K562 (cell line): ENCODE measurements around the gene AZU1. TPM values are rescaled to one million over a fixed set of nuclear protein-coding genes. Genes with fewer than 3 reads are reported as not detected.

Experiments
- ARID3A ChIP-seq: IDR thresholded peaks from 2 replicates; pipeline ENCODE4 v1.6.1; 2012; ENCODE audit warnings: low read depth, low read length, improper control_type of control experiment, borderline replicate concordance
- CBFB ChIP-seq: sonication (generic); formaldehyde crosslinking; IDR thresholded peaks from 2 replicates; pipeline ENCODE4 v1.4.0; 2020; ENCODE audit warnings: mild to moderate bottlenecking, missing genetic modification reagents
- CHD1 ChIP-seq: fragments of 200-600 bp; sonication (generic); IDR thresholded peaks from one replicate; pipeline ENCODE4 v1.6.1; 2012; ENCODE audit warnings: mild to moderate bottlenecking, moderate library complexity, low read length, inconsistent platforms
- CREBBP ChIP-seq: IDR thresholded peaks from one replicate; pipeline ENCODE4 v1.6.1; 2012; ENCODE audit warnings: low read depth, mild to moderate bottlenecking, control low read depth, inconsistent platforms, low read length
- DMBX1 ChIP-seq: fragments of 250-450 bp; sonication (Bioruptor Pico); IDR thresholded peaks from 2 replicates; pipeline ENCODE4 v1.8.0; 2022; ENCODE audit warnings: inconsistent platforms, mild to moderate bottlenecking, moderate library complexity, borderline replicate concordance
- FOXM1 ChIP-seq, 2 experiments: fragments of 450-650 bp in 1 of 2; sonication (generic) in 1 of 2; formaldehyde crosslinking in 1 of 2; IDR thresholded peaks; 2 replicates each; pipeline versions ENCODE4 v1.6.1 to v1.9.0; 2017 to 2022; ENCODE audit warnings: low read depth in 2 of 2, mild to moderate bottlenecking in 2 of 2, missing genetic modification reagents in 1 of 2, moderate library complexity in 1 of 2
- GABPB1 ChIP-seq: sonication (generic); formaldehyde crosslinking; IDR thresholded peaks from 2 replicates; pipeline ENCODE4 v1.8.0; 2022; ENCODE audit warnings: mild to moderate bottlenecking, missing genetic modification reagents
- GTF2E2 ChIP-seq: fragments of 200-800 bp; sonication (Bioruptor generic); IDR thresholded peaks from 2 replicates; pipeline ENCODE4 v1.6.1; 2016; ENCODE audit warnings: missing genetic modification characterization, missing compliant biosample characterization
- HDAC2 ChIP-seq: fragments of 450-650 bp; IDR thresholded peaks from 2 replicates; pipeline ENCODE4 v1.6.1; 2016; ENCODE audit warnings: mild to moderate bottlenecking
- HMG20A ChIP-seq: fragments of 450-650 bp; formaldehyde crosslinking; conservative IDR thresholded peaks from 2 replicates; pipeline ENCODE4 v1.4.0; 2020; ENCODE audit warnings: mild to moderate bottlenecking, mixed read lengths
- HNRNPK ChIP-seq: fragments of 200-400 bp; formaldehyde crosslinking; IDR thresholded peaks from one replicate; pipeline ENCODE4 v1.6.1; 2018; ENCODE audit warnings: mild to moderate bottlenecking, low read depth, low read length; ENCODE audit not compliant: poor library complexity, severe bottlenecking
- KAT2B ChIP-seq: IDR thresholded peaks from one replicate; pipeline ENCODE4 v1.6.1; 2012; ENCODE audit warnings: low read depth, mild to moderate bottlenecking, control low read depth, inconsistent platforms, low read length, moderate library complexity
- MCM3 ChIP-seq: fragments of 450-650 bp; IDR thresholded peaks from 2 replicates; pipeline ENCODE4 v1.6.1; 2016
- MLX ChIP-seq, 2 experiments: fragments of 450-650 bp in 1 of 2; sonication (generic) in 1 of 2; formaldehyde crosslinking; conservative IDR thresholded peaks; 2 replicates each; pipeline versions ENCODE4 v1.4.0 to v1.8.1; 2020 to 2022; ENCODE audit warnings: mild to moderate bottlenecking in 1 of 2, missing genetic modification reagents in 1 of 2
- NUFIP1 ChIP-seq: fragments of 450-650 bp; IDR thresholded peaks from 2 replicates; pipeline ENCODE4 v1.6.1; 2018; ENCODE audit not compliant: partially characterized antibody
- RNF2 ChIP-seq: sonication (generic); IDR thresholded peaks from 2 replicates; pipeline ENCODE4 v1.6.1; 2016
- SPI1 ChIP-seq: IDR thresholded peaks from 2 replicates; pipeline ENCODE4 v1.6.1; 2011; ENCODE audit warnings: low read depth, low read length, control low read depth, borderline replicate concordance
- SUPT5H ChIP-seq: fragments of 450-650 bp; IDR thresholded peaks from 2 replicates; pipeline ENCODE4 v1.6.1; 2016
- TAL1 ChIP-seq: fragments of 450-650 bp; IDR thresholded peaks from 2 replicates; pipeline ENCODE4 v1.6.1; 2016; ENCODE audit warnings: mild to moderate bottlenecking
- TGIF2 ChIP-seq: sonication (generic); formaldehyde crosslinking; IDR thresholded peaks from 2 replicates; pipeline ENCODE4 v1.8.1; 2022; ENCODE audit warnings: mild to moderate bottlenecking, missing genetic modification reagents, moderate library complexity
- U2AF1 ChIP-seq: fragments of 200-400 bp; formaldehyde crosslinking; optimal IDR thresholded peaks from 2 replicates; pipeline ENCODE3; 2017; ENCODE audit warnings: mild to moderate bottlenecking, low read depth, low read length, moderate library complexity
- ZBTB34 ChIP-seq: fragments of 250-450 bp; sonication (Bioruptor Pico); IDR thresholded peaks from 2 replicates; pipeline ENCODE4 v1.8.0; 2021; ENCODE audit warnings: mild to moderate bottlenecking, moderate library complexity
- ZNF324 ChIP-seq: fragments of 250-450 bp; sonication (Bioruptor Pico); IDR thresholded peaks from 2 replicates; pipeline ENCODE4 v1.4.0; 2020; ENCODE audit warnings: mild to moderate bottlenecking
- ZNF436 ChIP-seq: fragments of 250-450, 450-650 bp; sonication (Bioruptor Pico); formaldehyde crosslinking; IDR thresholded peaks from 2 replicates; pipeline ENCODE4 v1.7.0; 2020; ENCODE audit warnings: mild to moderate bottlenecking
- ZNF589 ChIP-seq: fragments of 200-800 bp; sonication (Bioruptor generic); IDR thresholded peaks from 2 replicates; pipeline ENCODE4 v1.6.1; 2016; ENCODE audit warnings: low read depth, missing genetic modification characterization, missing compliant biosample characterization
- ZNF696 ChIP-seq: fragments of 250-450 bp; sonication (Bioruptor Pico); conservative IDR thresholded peaks from 2 replicates; pipeline ENCODE4 v1.4.0; 2020; ENCODE audit warnings: mild to moderate bottlenecking, moderate library complexity
- ZNF717 ChIP-seq: fragments of 250-450 bp; sonication (Bioruptor Pico); IDR thresholded peaks from 2 replicates; pipeline ENCODE4 v1.5.0; 2021
- polyA plus RNA-seq, 8 experiments: library from polyadenylated mRNA; depleted of rRNA in 4 of 8; stranded (reverse) in 5 of 8; unstranded in 3 of 8; fragments of >200 nt; fragmentation: Nextera tagmentation in 2 of 8; fragmentation: Illumina TruSeq in 1 of 8; extraction: Ambion mirVana in 2 of 8; extraction: Trizol in 1 of 8; gene quantifications; 2 replicates each; pipeline versions ENCODE4 v1.2.1 to v1.2.3, GENCODE V29; 2011 to 2014; ENCODE audit warnings: inconsistent platforms in 1 of 8, missing spikeins in 1 of 8
- total RNA-seq, 7 experiments: library from RNA; depleted of rRNA in 6 of 7; stranded (reverse); fragments of >200 nt in 6 of 7; fragmentation: Illumina TruSeq in 2 of 7; extraction: Trizol in 2 of 7; gene quantifications; 2 replicates each; pipeline versions ENCODE4 v1.2.1 to v1.2.3, GENCODE V29; 2011 to 2021; ENCODE audit warnings: low replicate concordance in 1 of 7

Gene AZU1
- total and polyA plus RNA-seq, 9 of the 15 experiments (the other 6 are each of a cell fraction or from before 2014, with no cell fraction given), result 0.29 to 1.9 (median 0.59) TPM; not detected in 3

- TF ChIP-seq HNRNPK, result peak; percentile 61
- TF ChIP-seq HDAC2, result no peak
- no peak for TF ChIP-seq MLX (CRISPR knock-in tag; conservative IDR thresholded peaks at IDR 0.05)
- TF ChIP-seq MCM3, result no peak
- TF ChIP-seq KAT2B, result no peak
- peak; percentile 95; the same call in 1 of the 2 replicates for TF ChIP-seq DMBX1
- TF ChIP-seq FOXM1 (IDR thresholded peaks at IDR 0.05; ENCODE audit: low read depth), result no peak
- TF ChIP-seq FOXM1 (CRISPR knock-in tag; IDR thresholded peaks at IDR 0.05; ENCODE audit: low read depth), result peak; percentile 51; the same call in 1 of the 2 replicates
- no peak for TF ChIP-seq HMG20A
- TF ChIP-seq ZNF696 (CRISPR knock-in tag), result no peak
- peak; percentile 61; the same call in 1 of the 2 replicates for TF ChIP-seq TGIF2 (CRISPR knock-in tag)
- TF ChIP-seq RNF2, result no peak
- TF ChIP-seq U2AF1, result no peak
- peak; percentile 90 for TF ChIP-seq ZNF589 (CRISPR knock-in tag)
- TF ChIP-seq CHD1, result no peak
- no peak for TF ChIP-seq SUPT5H
- TF ChIP-seq ZNF436 (CRISPR knock-in tag), result no peak
- TF ChIP-seq NUFIP1, result no peak
- 0 out of 2 replicates have a peak, but pooled peaks have one; percentile 33 for TF ChIP-seq SPI1
- TF ChIP-seq ZBTB34 (CRISPR knock-in tag), result no peak
- no peak for TF ChIP-seq TAL1
- TF ChIP-seq CBFB (CRISPR knock-in tag), result no peak
- no peak for TF ChIP-seq ZNF324 (CRISPR knock-in tag)
- TF ChIP-seq GTF2E2 (tag), result no peak; the same call in 1 of the 2 replicates
- TF ChIP-seq GABPB1 (CRISPR knock-in tag), result peak; percentile 18; the same call in 1 of the 2 replicates
- no peak for TF ChIP-seq CREBBP
- TF ChIP-seq ZNF717 (CRISPR knock-in tag), result no peak
- TF ChIP-seq ARID3A, result no peak
Measured at GRCh38 chr19:797528-798414, 29.9 kb upstream of the AZU1 start (continued).
